ENCODE data around the gene OSBPL5.

GRCh38 chr11:3139481-3140290, 25.4 kb downstream of the OSBPL5 start:
- no peak for TF ChIP-seq POLR2A (IDR thresholded peaks at IDR 0.05; ENCODE audit: extremely low read depth, insufficient read length)
- no peak for TF ChIP-seq CTCF (IDR thresholded peaks at IDR 0.05; ENCODE audit: low read depth, low read length)
- no peak for TF ChIP-seq MAX (IDR thresholded peaks at IDR 0.05; ENCODE audit: low read depth, low read length)
- no peak for TF ChIP-seq MYC (IDR thresholded peaks at IDR 0.05; ENCODE audit: low read depth, low read length)

Measured in NB4 (cell line).